ENCODE results near the gene CAPZA2.

DNA sequence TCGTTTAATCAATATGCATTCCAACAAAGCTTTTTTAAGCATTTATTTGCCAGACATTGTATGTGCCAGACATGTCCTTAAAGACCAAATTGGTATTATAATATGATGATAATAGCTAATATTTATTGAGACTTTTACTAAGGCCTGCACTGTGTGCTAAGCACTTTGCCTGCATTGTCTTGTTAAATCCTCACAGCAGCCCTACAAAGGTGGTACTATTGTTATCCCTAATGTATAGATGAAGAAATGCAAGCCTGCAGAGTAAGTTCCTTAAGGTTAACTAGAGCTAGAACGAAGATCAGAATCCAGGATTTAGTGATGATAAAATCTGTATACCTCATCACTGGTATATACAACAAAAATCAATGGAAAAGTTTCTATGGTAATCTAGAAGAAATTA lies 5.3 kb upstream of the CAPZA2 start:
- TF ChIP-seq, protein P1, sequence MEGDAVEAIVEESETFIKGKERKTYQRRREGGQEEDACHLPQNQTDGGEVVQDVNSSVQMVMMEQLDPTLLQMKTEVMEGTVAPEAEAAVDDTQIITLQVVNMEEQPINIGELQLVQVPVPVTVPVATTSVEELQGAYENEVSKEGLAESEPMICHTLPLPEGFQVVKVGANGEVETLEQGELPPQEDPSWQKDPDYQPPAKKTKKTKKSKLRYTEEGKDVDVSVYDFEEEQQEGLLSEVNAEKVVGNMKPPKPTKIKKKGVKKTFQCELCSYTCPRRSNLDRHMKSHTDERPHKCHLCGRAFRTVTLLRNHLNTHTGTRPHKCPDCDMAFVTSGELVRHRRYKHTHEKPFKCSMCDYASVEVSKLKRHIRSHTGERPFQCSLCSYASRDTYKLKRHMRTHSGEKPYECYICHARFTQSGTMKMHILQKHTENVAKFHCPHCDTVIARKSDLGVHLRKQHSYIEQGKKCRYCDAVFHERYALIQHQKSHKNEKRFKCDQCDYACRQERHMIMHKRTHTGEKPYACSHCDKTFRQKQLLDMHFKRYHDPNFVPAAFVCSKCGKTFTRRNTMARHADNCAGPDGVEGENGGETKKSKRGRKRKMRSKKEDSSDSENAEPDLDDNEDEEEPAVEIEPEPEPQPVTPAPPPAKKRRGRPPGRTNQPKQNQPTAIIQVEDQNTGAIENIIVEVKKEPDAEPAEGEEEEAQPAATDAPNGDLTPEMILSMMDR (tag by site-specific recombination; IDR thresholded peaks at IDR 0.05): no peak
- TF ChIP-seq ZNF292 (tag by site-specific recombination; IDR thresholded peaks at IDR 0.05; ENCODE audit: borderline replicate concordance, low read depth): no peak
- no peak for TF ChIP-seq ZNF221 (tag by site-specific recombination; IDR thresholded peaks at IDR 0.05; ENCODE audit: borderline replicate concordance)
- TF ChIP-seq, protein P2, sequence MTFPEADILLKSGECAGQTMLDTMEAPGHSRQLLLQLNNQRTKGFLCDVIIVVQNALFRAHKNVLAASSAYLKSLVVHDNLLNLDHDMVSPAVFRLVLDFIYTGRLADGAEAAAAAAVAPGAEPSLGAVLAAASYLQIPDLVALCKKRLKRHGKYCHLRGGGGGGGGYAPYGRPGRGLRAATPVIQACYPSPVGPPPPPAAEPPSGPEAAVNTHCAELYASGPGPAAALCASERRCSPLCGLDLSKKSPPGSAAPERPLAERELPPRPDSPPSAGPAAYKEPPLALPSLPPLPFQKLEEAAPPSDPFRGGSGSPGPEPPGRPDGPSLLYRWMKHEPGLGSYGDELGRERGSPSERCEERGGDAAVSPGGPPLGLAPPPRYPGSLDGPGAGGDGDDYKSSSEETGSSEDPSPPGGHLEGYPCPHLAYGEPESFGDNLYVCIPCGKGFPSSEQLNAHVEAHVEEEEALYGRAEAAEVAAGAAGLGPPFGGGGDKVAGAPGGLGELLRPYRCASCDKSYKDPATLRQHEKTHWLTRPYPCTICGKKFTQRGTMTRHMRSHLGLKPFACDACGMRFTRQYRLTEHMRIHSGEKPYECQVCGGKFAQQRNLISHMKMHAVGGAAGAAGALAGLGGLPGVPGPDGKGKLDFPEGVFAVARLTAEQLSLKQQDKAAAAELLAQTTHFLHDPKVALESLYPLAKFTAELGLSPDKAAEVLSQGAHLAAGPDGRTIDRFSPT (tag by site-specific recombination; IDR thresholded peaks at IDR 0.05): no peak
- TF ChIP-seq ZNF274 (IDR thresholded peaks at IDR 0.05; ENCODE audit: low read length): no peak
- TF ChIP-seq ZNF274 (tag by site-specific recombination; IDR thresholded peaks at IDR 0.05; ENCODE audit: borderline replicate concordance): no peak
- TF ChIP-seq MEIS1 (CRISPR knock-in tag; IDR thresholded peaks at IDR 0.05; ENCODE audit: borderline replicate concordance): no peak
- no peak for TF ChIP-seq KLF16 (tag by site-specific recombination; IDR thresholded peaks at IDR 0.05)

Data from HEK293 (cell line).